ENCODE data around the gene PHF11. TPM values are rescaled to one million over a fixed set of nuclear protein-coding genes. Genes with fewer than 3 reads are reported as not detected.
"Not testable (repeated sequence)": the region's sequence is repeated elsewhere in the genome, so short reads cannot be mapped to it uniquely, and the experiment has no call there.

The PHF11 gene
- total and polyA plus RNA-seq, 2 experiments from 2014 or later: 7.4 to 13.5 TPM

- TF ChIP-seq, protein P1, sequence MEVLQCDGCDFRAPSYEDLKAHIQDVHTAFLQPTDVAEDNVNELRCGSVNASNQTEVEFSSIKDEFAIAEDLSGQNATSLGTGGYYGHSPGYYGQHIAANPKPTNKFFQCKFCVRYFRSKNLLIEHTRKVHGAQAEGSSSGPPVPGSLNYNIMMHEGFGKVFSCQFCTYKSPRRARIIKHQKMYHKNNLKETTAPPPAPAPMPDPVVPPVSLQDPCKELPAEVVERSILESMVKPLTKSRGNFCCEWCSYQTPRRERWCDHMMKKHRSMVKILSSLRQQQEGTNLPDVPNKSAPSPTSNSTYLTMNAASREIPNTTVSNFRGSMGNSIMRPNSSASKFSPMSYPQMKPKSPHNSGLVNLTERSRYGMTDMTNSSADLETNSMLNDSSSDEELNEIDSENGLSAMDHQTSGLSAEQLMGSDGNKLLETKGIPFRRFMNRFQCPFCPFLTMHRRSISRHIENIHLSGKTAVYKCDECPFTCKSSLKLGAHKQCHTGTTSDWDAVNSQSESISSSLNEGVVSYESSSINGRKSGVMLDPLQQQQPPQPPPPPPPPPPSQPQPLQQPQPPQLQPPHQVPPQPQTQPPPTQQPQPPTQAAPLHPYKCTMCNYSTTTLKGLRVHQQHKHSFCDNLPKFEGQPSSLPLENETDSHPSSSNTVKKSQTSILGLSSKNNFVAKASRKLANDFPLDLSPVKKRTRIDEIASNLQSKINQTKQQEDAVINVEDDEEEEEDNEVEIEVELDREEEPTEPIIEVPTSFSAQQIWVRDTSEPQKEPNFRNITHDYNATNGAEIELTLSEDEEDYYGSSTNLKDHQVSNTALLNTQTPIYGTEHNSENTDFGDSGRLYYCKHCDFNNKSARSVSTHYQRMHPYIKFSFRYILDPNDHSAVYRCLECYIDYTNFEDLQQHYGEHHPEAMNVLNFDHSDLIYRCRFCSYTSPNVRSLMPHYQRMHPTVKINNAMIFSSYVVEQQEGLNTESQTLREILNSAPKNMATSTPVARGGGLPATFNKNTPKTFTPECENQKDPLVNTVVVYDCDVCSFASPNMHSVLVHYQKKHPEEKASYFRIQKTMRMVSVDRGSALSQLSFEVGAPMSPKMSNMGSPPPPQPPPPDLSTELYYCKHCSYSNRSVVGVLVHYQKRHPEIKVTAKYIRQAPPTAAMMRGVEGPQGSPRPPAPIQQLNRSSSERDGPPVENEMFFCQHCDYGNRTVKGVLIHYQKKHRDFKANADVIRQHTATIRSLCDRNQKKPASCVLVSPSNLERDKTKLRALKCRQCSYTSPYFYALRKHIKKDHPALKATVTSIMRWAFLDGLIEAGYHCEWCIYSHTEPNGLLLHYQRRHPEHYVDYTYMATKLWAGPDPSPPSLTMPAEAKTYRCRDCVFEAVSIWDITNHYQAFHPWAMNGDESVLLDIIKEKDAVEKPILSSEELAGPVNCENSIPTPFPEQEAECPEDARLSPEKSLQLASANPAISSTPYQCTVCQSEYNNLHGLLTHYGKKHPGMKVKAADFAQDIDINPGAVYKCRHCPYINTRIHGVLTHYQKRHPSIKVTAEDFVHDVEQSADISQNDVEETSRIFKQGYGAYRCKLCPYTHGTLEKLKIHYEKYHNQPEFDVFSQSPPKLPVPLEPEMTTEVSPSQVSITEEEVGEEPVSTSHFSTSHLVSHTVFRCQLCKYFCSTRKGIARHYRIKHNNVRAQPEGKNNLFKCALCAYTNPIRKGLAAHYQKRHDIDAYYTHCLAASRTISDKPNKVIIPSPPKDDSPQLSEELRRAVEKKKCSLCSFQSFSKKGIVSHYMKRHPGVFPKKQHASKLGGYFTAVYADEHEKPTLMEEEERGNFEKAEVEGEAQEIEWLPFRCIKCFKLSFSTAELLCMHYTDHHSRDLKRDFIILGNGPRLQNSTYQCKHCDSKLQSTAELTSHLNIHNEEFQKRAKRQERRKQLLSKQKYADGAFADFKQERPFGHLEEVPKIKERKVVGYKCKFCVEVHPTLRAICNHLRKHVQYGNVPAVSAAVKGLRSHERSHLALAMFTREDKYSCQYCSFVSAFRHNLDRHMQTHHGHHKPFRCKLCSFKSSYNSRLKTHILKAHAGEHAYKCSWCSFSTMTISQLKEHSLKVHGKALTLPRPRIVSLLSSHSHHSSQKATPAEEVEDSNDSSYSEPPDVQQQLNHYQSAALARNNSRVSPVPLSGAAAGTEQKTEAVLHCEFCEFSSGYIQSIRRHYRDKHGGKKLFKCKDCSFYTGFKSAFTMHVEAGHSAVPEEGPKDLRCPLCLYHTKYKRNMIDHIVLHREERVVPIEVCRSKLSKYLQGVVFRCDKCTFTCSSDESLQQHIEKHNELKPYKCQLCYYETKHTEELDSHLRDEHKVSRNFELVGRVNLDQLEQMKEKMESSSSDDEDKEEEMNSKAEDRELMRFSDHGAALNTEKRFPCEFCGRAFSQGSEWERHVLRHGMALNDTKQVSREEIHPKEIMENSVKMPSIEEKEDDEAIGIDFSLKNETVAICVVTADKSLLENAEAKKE (CRISPR knock-in tag; IDR thresholded peaks at IDR 0.05): no peak
- TF ChIP-seq ZNF114 (CRISPR knock-in tag; IDR thresholded peaks at IDR 0.05) (no peak), JUNB (IDR thresholded peaks at IDR 0.05; ENCODE audit: unreplicated experiment) (no peak)
Observed at GRCh38 chr13:49561062-49561410, 65.3 kb downstream of the PHF11 start (continued).

GRCh38 chr13:49563516-49563915 is 67.8 kb downstream of the PHF11 start:
- no peak for ATAC-seq

GRCh38 chr13:49565461-49565860 is 69.7 kb downstream of the PHF11 start:
- not testable (repeated sequence) for H3K27me3 ChIP-seq (ENCODE audit: insufficient read depth); H3K27ac Mint-ChIP-seq; H3K4me1 ChIP-seq (ENCODE audit: insufficient read depth); DNase-seq (ENCODE audit: low spot score); H3K4me2 ChIP-seq; H3K27ac ChIP-seq (ENCODE audit: low read depth); H3K9me3 Mint-ChIP-seq; H4K20me1 ChIP-seq (replicated peaks; ENCODE audit: insufficient read depth); H3K4me3 Mint-ChIP-seq; H3K27me3 Mint-ChIP-seq (ENCODE audit: insufficient read depth, low read depth, poor library complexity); H3K9me2 ChIP-seq (ENCODE audit: insufficient read depth); H3K4me1 Mint-ChIP-seq; ATAC-seq; H2AFZ ChIP-seq; H3K4me3 ChIP-seq; H3F3A ChIP-seq (replicated peaks; ENCODE audit: low read depth)
- Histone ChIP-seq H3K79me2 (replicated peaks; ENCODE audit: insufficient read depth) (peaks cover 11% of the 10 kb centered on the region), H3K36me3 (ENCODE audit: insufficient read depth) (peaks cover 10% of the 10 kb centered on the region)
- H3K36me3 Mint-ChIP-seq (ENCODE audit: low read depth): peaks cover 47% of the 10 kb centered on the region

More at GRCh38 chr13:49563516-49563915, 67.8 kb downstream of the PHF11 start:
- H3K9me3 Mint-ChIP-seq: peaks cover 4% of the 10 kb centered on the region; the same call in 2 of the 3 replicates
- no peak overlapping the region for H3K4me3 ChIP-seq
- TF ChIP-seq ZNF331 (CRISPR knock-in tag; IDR thresholded peaks at IDR 0.05; ENCODE audit: low read depth) (no peak), JUNB (IDR thresholded peaks at IDR 0.05; ENCODE audit: unreplicated experiment) (no peak), STAT1 (IDR thresholded peaks at IDR 0.05; ENCODE audit: unreplicated experiment) (no peak), NANOG (IDR thresholded peaks at IDR 0.05; ENCODE audit: borderline replicate concordance) (no peak)
- TF ChIP-seq, protein P2, sequence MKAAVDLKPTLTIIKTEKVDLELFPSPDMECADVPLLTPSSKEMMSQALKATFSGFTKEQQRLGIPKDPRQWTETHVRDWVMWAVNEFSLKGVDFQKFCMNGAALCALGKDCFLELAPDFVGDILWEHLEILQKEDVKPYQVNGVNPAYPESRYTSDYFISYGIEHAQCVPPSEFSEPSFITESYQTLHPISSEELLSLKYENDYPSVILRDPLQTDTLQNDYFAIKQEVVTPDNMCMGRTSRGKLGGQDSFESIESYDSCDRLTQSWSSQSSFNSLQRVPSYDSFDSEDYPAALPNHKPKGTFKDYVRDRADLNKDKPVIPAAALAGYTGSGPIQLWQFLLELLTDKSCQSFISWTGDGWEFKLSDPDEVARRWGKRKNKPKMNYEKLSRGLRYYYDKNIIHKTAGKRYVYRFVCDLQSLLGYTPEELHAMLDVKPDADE (IDR thresholded peaks at IDR 0.05): no peak
- H3K27me3 Mint-ChIP-seq (ENCODE audit: insufficient read depth, low read depth, poor library complexity): no peaks in the 10 kb centered on the region
- no peaks in the 10 kb centered on the region for H3K4me1 Mint-ChIP-seq
- H3K4me2 ChIP-seq: no peak overlapping the region
- DNase-seq (ENCODE audit: low spot score): no peak
- no peaks in the 10 kb centered on the region for H3K4me1 ChIP-seq (ENCODE audit: insufficient read depth)
- H3K36me3 ChIP-seq (ENCODE audit: insufficient read depth): peaks cover 25% of the 10 kb centered on the region
- peaks cover 66% of the 10 kb centered on the region for H3K36me3 Mint-ChIP-seq (ENCODE audit: low read depth)
- H3K27me3 ChIP-seq (ENCODE audit: insufficient read depth): no peaks in the 10 kb centered on the region
- H3F3A ChIP-seq (replicated peaks; ENCODE audit: low read depth): no peaks in the 10 kb centered on the region
- H4K20me1 ChIP-seq (replicated peaks; ENCODE audit: insufficient read depth): no peaks in the 10 kb centered on the region
- H3K27ac ChIP-seq (ENCODE audit: low read depth): no peak overlapping the region
- H3K4me3 Mint-ChIP-seq: no peak overlapping the region
- no peaks in the 10 kb centered on the region for H3K9me2 ChIP-seq (ENCODE audit: insufficient read depth)
- H2AFZ ChIP-seq: no peak overlapping the region
- peaks cover 5% of the 10 kb centered on the region for H3K79me2 ChIP-seq (replicated peaks; ENCODE audit: insufficient read depth)
- H3K27ac Mint-ChIP-seq: no peak overlapping the region

Measured in GM23338 (cell line).